K562 (cell line): Measurements from ENCODE around the gene KCNT1. TPM values are rescaled to one million over a fixed set of nuclear protein-coding genes. Genes with fewer than 3 reads are reported as not detected.

Source experiments
- ATAC-seq: fragments of 200-7000 bp; cut with Tn5 transposase; 3 replicates; pipeline ENCODE4 v1.9.1; 2020; ENCODE audit warnings: moderate library complexity
- BruUV-seq: library from RNA; stranded (reverse); fragments of 400-500 nt; replicated peaks from 2 replicates; lab custom pipeline; 2021; lab: Mats Ljungman, UMichigan
- CTCF ChIA-PET: fragments of 300-600 bp; formaldehyde crosslinking; extraction: SDS; loops from one replicate; lab custom pipeline; 2021; ENCODE audit warnings: low intra/inter-chr PET ratio; lab: Yijun Ruan, JAX
- POLR2A ChIA-PET: fragments of 300-600, 350-650 bp; sonication (Branson Sonifier 250); formaldehyde crosslinking; extraction: SDS; loops from one replicate; lab custom pipeline; 2021; ENCODE audit warnings: antibody characterized with exemption, inconsistent platforms; lab: Yijun Ruan, JAX
- DNase-seq, 4 experiments: peaks; one replicate each; pipeline versions ENCODE4 v3.0.0 to v3.0.0-alpha.2; 2011 to 2018; ENCODE audit warnings: low spot score in 3 of 4, mixed read lengths in 3 of 4; ENCODE audit errors: extremely low read depth in 1 of 4
- FAIRE-seq: peaks from 2 replicates; lab custom pipeline; 2011; peaks lifted over from hg19 to GRCh38; lab: Jason Lieb, UNC
- H2AFZ ChIP-seq: 2 replicates; pipeline ENCODE4 v1.6.0; 2011; ENCODE audit warnings: low read depth, low read length, control low read depth, inconsistent platforms
- H3K27ac ChIP-seq: fragments of 200-600 bp; 3 replicates; pipeline ENCODE4 v1.8.0; 2011; ENCODE audit warnings: low read depth, mild to moderate bottlenecking, control low read depth, inconsistent platforms, low read length, moderate library complexity, mixed read lengths; ENCODE audit errors: extremely low read depth
- H3K27me3 ChIP-seq, 2 experiments: fragments of 300-600 bp in 1 of 2; 2 replicates in 1 of 2; 3 replicates in 1 of 2; pipeline versions ENCODE4 v1.6.0 to v1.8.0; 2011; ENCODE audit warnings: inconsistent platforms in 2 of 2, low read length in 2 of 2, mild to moderate bottlenecking in 1 of 2, mixed read lengths in 1 of 2, moderate library complexity in 1 of 2; ENCODE audit not compliant: control insufficient read depth in 2 of 2, insufficient read depth in 2 of 2
- H3K36me3 ChIP-seq: fragments of 300-600 bp; 3 replicates; pipeline ENCODE4 v1.8.0; 2011; ENCODE audit warnings: mild to moderate bottlenecking, low read length, inconsistent platforms; ENCODE audit not compliant: control insufficient read depth, insufficient read depth
- H3K4me1 ChIP-seq, 2 experiments: fragments of 200-600 bp in 1 of 2; replicated peaks in 1 of 2; 2 replicates in 1 of 2; 3 replicates in 1 of 2; pipeline versions ENCODE4 v1.5.1 to v1.8.0; 2011; ENCODE audit warnings: inconsistent platforms in 2 of 2, low read length in 2 of 2, mild to moderate bottlenecking in 1 of 2, mixed read lengths in 1 of 2, moderate library complexity in 1 of 2; ENCODE audit not compliant: control insufficient read depth in 2 of 2, insufficient read depth in 2 of 2
- H3K4me2 ChIP-seq: 2 replicates; pipeline ENCODE4 v1.6.1; 2011; ENCODE audit warnings: low read length, control low read depth, inconsistent platforms, mixed read lengths; ENCODE audit not compliant: insufficient read depth
- H3K4me3 ChIP-seq: fragments of 200-600 bp; sonication (generic), shearing (Covaris generic); 2 replicates; pipeline ENCODE4 v1.5.1; 2016; ENCODE audit warnings: control low read depth, inconsistent platforms
- H3K79me2 ChIP-seq: fragments of 200-600 bp; 3 replicates; pipeline ENCODE4 v1.8.0; 2011; ENCODE audit warnings: low read length, inconsistent platforms; ENCODE audit not compliant: control insufficient read depth, insufficient read depth
- H3K9ac ChIP-seq, 2 experiments: 2 replicates each; pipeline versions ENCODE4 v1.6.0 to v1.6.1; 2011; ENCODE audit warnings: low read depth in 2 of 2, low read length in 2 of 2, control low read depth in 1 of 2, inconsistent platforms in 1 of 2, mild to moderate bottlenecking in 1 of 2, mixed read lengths in 1 of 2; ENCODE audit not compliant: insufficient read depth in 1 of 2
- H3K9me1 ChIP-seq: one replicate; pipeline ENCODE4 v1.6.0; 2011; ENCODE audit warnings: inconsistent platforms, mild to moderate bottlenecking, low read length, moderate library complexity; ENCODE audit not compliant: control insufficient read depth, insufficient read depth
- H3K9me3 ChIP-seq: replicated peaks from 2 replicates; pipeline ENCODE4 v1.5.1; 2011; ENCODE audit warnings: low read depth, low read length, inconsistent platforms; ENCODE audit not compliant: control insufficient read depth, insufficient read depth
- H4K20me1 ChIP-seq: replicated peaks from 2 replicates; pipeline ENCODE4 v1.6.1; 2011; ENCODE audit warnings: low read length, inconsistent platforms, mixed read lengths; ENCODE audit not compliant: control insufficient read depth, insufficient read depth
- CREM ChIP-seq: IDR thresholded peaks from 2 replicates; pipeline ENCODE4 v1.6.1; 2014; ENCODE audit warnings: antibody characterized with exemption, low read depth
- CXXC5 ChIP-seq: fragments of 250-450 bp; sonication (Bioruptor Pico); IDR thresholded peaks from 2 replicates; pipeline ENCODE4 v1.8.0; 2022; ENCODE audit warnings: inconsistent platforms, mild to moderate bottlenecking, moderate library complexity
- ELF4 ChIP-seq: fragments of 450-650 bp; formaldehyde crosslinking; IDR thresholded peaks from 2 replicates; pipeline ENCODE4 v1.4.0; 2022; ENCODE audit warnings: missing genetic modification characterization
- MAZ ChIP-seq, 2 experiments: fragments of 450-650 bp in 1 of 2; sonication (generic) in 1 of 2; formaldehyde crosslinking; IDR thresholded peaks in 1 of 2; conservative IDR thresholded peaks in 1 of 2; 2 replicates each; pipeline versions ENCODE4 v1.4.0 to v1.5.0; 2020; ENCODE audit warnings: mild to moderate bottlenecking in 1 of 2, missing genetic modification reagents in 1 of 2
- NFXL1 ChIP-seq: fragments of 450-650 bp; formaldehyde crosslinking; IDR thresholded peaks from 2 replicates; pipeline ENCODE4 v1.4.0; 2021; ENCODE audit warnings: mild to moderate bottlenecking
- SNRNP70 ChIP-seq: fragments of 200-400 bp; formaldehyde crosslinking; optimal IDR thresholded peaks from 2 replicates; pipeline ENCODE3; 2017; ENCODE audit warnings: low read depth, low read length
- STAT5A ChIP-seq: IDR thresholded peaks from 2 replicates; pipeline ENCODE4 v1.6.1; 2012; ENCODE audit warnings: low read length, inconsistent platforms, borderline replicate concordance
- WGBS: fragments of 100-300 bp; shearing (Covaris generic); methylation state at CpG from one replicate; pipeline ENCODE4 v1.1.6; 2016; ENCODE audit warnings: low coverage, mixed read lengths; ENCODE audit not compliant: insufficient coverage; ENCODE audit errors: missing lambda C conversion rate; 5-methylcytosine and 5-hydroxymethylcytosine counted together
- in situ Hi-C: fragments of 300-500 bp; cut with MboI; formaldehyde crosslinking; loops from 4 replicates; pipeline ENCODE4 v1.15.0; 2018; ENCODE audit warnings: inconsistent platforms, mixed read lengths
- intact Hi-C: fragments of 100-400 bp; cut with micrococcal nuclease; formaldehyde crosslinking; loops from 2 replicates; pipeline ENCODE4 v1.14.2; 2022
- polyA plus RNA-seq, 8 experiments: library from polyadenylated mRNA; depleted of rRNA in 4 of 8; stranded (reverse) in 5 of 8; unstranded in 3 of 8; fragments of >200 nt; fragmentation: Nextera tagmentation in 2 of 8; fragmentation: Illumina TruSeq in 1 of 8; extraction: Ambion mirVana in 2 of 8; extraction: Trizol in 1 of 8; gene quantifications; 2 replicates each; pipeline versions ENCODE4 v1.2.1 to v1.2.3, GENCODE V29; 2011 to 2014; ENCODE audit warnings: inconsistent platforms in 1 of 8, missing spikeins in 1 of 8
- total RNA-seq, 7 experiments: library from RNA; depleted of rRNA in 6 of 7; stranded (reverse); fragments of >200 nt in 6 of 7; fragmentation: Illumina TruSeq in 2 of 7; extraction: Trizol in 2 of 7; gene quantifications; 2 replicates each; pipeline versions ENCODE4 v1.2.1 to v1.2.3, GENCODE V29; 2011 to 2021; ENCODE audit warnings: low replicate concordance in 1 of 7
- TF ChIP-seq, protein P1 (sequence below): sonication (generic); formaldehyde crosslinking; IDR thresholded peaks from 2 replicates; pipeline ENCODE4 v1.8.0; 2023; ENCODE audit warnings: mild to moderate bottlenecking, missing genetic modification reagents
- TF ChIP-seq, protein P2 (sequence below): fragments of 450-650 bp; formaldehyde crosslinking; conservative IDR thresholded peaks from 2 replicates; pipeline ENCODE4 v1.4.0; 2022; ENCODE audit warnings: mild to moderate bottlenecking, missing genetic modification characterization

Gene KCNT1
- total and polyA plus RNA-seq, 9 of the 15 experiments (the other 6 are each of a cell fraction or from before 2014, with no cell fraction given) = 0.05 TPM; not detected in 8

DNA sequence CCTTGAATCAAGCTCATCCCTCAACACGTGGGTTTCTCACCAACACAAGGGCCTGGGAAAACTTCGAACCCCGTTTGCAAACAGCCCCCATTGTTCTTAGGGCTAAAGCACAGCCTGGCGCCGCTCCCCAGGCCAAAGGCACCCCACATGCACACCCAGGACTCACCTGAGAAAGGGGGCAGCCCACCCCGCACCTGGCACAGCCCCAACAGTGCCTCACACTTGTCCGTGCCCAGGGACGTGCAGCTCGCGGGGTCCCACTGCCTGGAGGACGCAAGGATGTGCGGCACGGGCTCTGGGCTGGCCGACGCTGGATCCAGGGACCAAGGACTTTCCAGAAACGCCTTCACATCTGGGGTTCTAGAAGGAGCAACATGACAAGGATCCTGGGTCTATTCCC is 5.5 kb upstream of the KCNT1 start:
- Histone ChIP-seq H3K79me2 (no peaks in the 10 kb centered on the region), H3K9me1 (no peaks in the 10 kb centered on the region), H3K4me1 (peaks cover 0 to 48% of the 10 kb centered on the region in 2 experiments; a peak in 2 of 5 replicates), H3K4me3 (no peak overlapping the region), H3K9ac (no peak overlapping the region), H2AFZ (no peak overlapping the region), H3K9me3 (no peaks in the 10 kb centered on the region), H3K27me3 (peaks cover 28 to 59% of the 10 kb centered on the region in 2 experiments; a peak in 4 of 5 replicates), H3K27ac (no peak overlapping the region), H3K4me2 (no peak overlapping the region), H3K36me3 (no peaks in the 10 kb centered on the region), H4K20me1 (peaks cover 7% of the 10 kb centered on the region; the same call in 1 of the 2 replicates)
- TF ChIP-seq, protein P1, sequence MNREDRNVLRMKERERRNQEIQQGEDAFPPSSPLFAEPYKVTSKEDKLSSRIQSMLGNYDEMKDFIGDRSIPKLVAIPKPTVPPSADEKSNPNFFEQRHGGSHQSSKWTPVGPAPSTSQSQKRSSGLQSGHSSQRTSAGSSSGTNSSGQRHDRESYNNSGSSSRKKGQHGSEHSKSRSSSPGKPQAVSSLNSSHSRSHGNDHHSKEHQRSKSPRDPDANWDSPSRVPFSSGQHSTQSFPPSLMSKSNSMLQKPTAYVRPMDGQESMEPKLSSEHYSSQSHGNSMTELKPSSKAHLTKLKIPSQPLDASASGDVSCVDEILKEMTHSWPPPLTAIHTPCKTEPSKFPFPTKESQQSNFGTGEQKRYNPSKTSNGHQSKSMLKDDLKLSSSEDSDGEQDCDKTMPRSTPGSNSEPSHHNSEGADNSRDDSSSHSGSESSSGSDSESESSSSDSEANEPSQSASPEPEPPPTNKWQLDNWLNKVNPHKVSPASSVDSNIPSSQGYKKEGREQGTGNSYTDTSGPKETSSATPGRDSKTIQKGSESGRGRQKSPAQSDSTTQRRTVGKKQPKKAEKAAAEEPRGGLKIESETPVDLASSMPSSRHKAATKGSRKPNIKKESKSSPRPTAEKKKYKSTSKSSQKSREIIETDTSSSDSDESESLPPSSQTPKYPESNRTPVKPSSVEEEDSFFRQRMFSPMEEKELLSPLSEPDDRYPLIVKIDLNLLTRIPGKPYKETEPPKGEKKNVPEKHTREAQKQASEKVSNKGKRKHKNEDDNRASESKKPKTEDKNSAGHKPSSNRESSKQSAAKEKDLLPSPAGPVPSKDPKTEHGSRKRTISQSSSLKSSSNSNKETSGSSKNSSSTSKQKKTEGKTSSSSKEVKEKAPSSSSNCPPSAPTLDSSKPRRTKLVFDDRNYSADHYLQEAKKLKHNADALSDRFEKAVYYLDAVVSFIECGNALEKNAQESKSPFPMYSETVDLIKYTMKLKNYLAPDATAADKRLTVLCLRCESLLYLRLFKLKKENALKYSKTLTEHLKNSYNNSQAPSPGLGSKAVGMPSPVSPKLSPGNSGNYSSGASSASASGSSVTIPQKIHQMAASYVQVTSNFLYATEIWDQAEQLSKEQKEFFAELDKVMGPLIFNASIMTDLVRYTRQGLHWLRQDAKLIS (CRISPR knock-in tag) = no peak
- no peak for TF ChIP-seq STAT5A
- no peak for TF ChIP-seq ELF4 (CRISPR knock-in tag)
- no peak for TF ChIP-seq CREM
- no peak for TF ChIP-seq CXXC5 (CRISPR knock-in tag)
- no peak for TF ChIP-seq NFXL1 (CRISPR knock-in tag)
- TF ChIP-seq, protein P2, sequence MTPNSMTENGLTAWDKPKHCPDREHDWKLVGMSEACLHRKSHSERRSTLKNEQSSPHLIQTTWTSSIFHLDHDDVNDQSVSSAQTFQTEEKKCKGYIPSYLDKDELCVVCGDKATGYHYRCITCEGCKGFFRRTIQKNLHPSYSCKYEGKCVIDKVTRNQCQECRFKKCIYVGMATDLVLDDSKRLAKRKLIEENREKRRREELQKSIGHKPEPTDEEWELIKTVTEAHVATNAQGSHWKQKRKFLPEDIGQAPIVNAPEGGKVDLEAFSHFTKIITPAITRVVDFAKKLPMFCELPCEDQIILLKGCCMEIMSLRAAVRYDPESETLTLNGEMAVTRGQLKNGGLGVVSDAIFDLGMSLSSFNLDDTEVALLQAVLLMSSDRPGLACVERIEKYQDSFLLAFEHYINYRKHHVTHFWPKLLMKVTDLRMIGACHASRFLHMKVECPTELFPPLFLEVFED (CRISPR knock-in tag) = no peak
- no peak for TF ChIP-seq SNRNP70
- no peak for TF ChIP-seq MAZ (CRISPR knock-in tag; conservative IDR thresholded peaks at IDR 0.05 in 1 of 2, IDR thresholded peaks at IDR 0.05 in 1 of 2)
- in situ Hi-C loops (no loop called here), intact Hi-C loops (no loop called here)
- ChIA-PET CTCF (no interaction called here), POLR2A (no interaction called here)
- BruUV-seq = no TSS peak
- no peak for ATAC-seq
- WGBS = 3% methylated on average over 8 of the region's 16 CpGs
- DNase-seq = no peak
- FAIRE-seq = no peak
